Common myeloid progenitor, CD34-positive (primary cell): ENCODE results near the gene PLA2G4A.
"Not testable (repeated sequence)": the region's sequence is repeated elsewhere in the genome, so short reads cannot be mapped to it uniquely, and the experiment has no call there.

Experiments used
- CTCF ChIA-PET: fragments of 350-600 bp; sonication (Branson Sonifier 250); formaldehyde crosslinking; loops from one replicate; lab custom pipeline; 2021; ENCODE audit warnings: antibody characterized with exemption; lab: Charles Lee
- POLR2A ChIA-PET: fragments of 350-600 bp; sonication (Branson Sonifier 250); formaldehyde crosslinking; loops from one replicate; lab custom pipeline; 2021; ENCODE audit warnings: antibody characterized with exemption; lab: Charles Lee
- DNase-seq, 3 donors: peaks; one replicate each; pipeline versions ENCODE4 v3.0.0 to v3.0.0-alpha.2; 2013
- H3K27ac ChIP-seq, 2 experiments: 1 replicate in 1 of 2; 2 replicates in 1 of 2; pipeline ENCODE4 v1.7.0; 2013; ENCODE audit warnings: inconsistent platforms in 2 of 2, low read length in 2 of 2, mild to moderate bottlenecking in 2 of 2, low read depth in 1 of 2, moderate library complexity in 1 of 2; ENCODE audit not compliant: severe bottlenecking in 2 of 2, insufficient read depth in 1 of 2, poor library complexity in 1 of 2
- H3K27me3 ChIP-seq, 5 experiments: replicated peaks in 2 of 5; 1 replicate in 3 of 5; 2 replicates in 2 of 5; pipeline versions ENCODE4 v1.6.1 to v1.7.0; 2013; ENCODE audit warnings: low read length in 4 of 5, mild to moderate bottlenecking in 2 of 5, moderate library complexity in 2 of 5, inconsistent platforms in 1 of 5; ENCODE audit not compliant: insufficient read depth in 5 of 5, control insufficient read depth in 4 of 5
- H3K36me3 ChIP-seq, 4 experiments: 1 replicate in 2 of 4; 2 replicates in 2 of 4; pipeline versions ENCODE4 v1.6.1 to v1.7.0; 2013; ENCODE audit warnings: low read length in 3 of 4, control low read depth in 1 of 4, mild to moderate bottlenecking in 1 of 4; ENCODE audit not compliant: control insufficient read depth in 4 of 4, insufficient read depth in 4 of 4
- H3K4me1 ChIP-seq, 4 experiments: 1 replicate in 3 of 4; 2 replicates in 1 of 4; pipeline versions ENCODE4 v1.6.1 to v1.7.1; 2013; ENCODE audit warnings: low read length in 3 of 4, mild to moderate bottlenecking in 3 of 4, control low read depth in 1 of 4, inconsistent platforms in 1 of 4, moderate library complexity in 1 of 4; ENCODE audit not compliant: control insufficient read depth in 4 of 4, insufficient read depth in 4 of 4; ENCODE audit errors: control extremely low read depth in 1 of 4
- H3K4me3 ChIP-seq, 7 experiments: 1 replicate in 4 of 7; 2 replicates in 3 of 7; pipeline versions ENCODE4 v1.5.1 to v1.7.0; 2013; ENCODE audit warnings: mild to moderate bottlenecking in 7 of 7, low read length in 6 of 7, moderate library complexity in 6 of 7, inconsistent platforms in 2 of 7, low read depth in 2 of 7, control low read depth in 1 of 7; ENCODE audit not compliant: insufficient read depth in 4 of 7, control insufficient read depth in 1 of 7; ENCODE audit errors: extremely low read depth in 1 of 7
- H3K9me3 ChIP-seq, 5 experiments: 1 replicate in 4 of 5; 2 replicates in 1 of 5; pipeline versions ENCODE4 v1.6.1 to v1.7.1; 2013; ENCODE audit warnings: low read length in 4 of 5, mild to moderate bottlenecking in 2 of 5, inconsistent platforms in 1 of 5, low read depth in 1 of 5, moderate library complexity in 1 of 5; ENCODE audit not compliant: control insufficient read depth in 4 of 5, insufficient read depth in 2 of 5; ENCODE audit errors: control extremely low read depth in 1 of 5
- WGBS: methylation state at CpG from one replicate; pipeline ENCODE4 v1.1.5; 2013; ENCODE audit not compliant: insufficient coverage; 5-methylcytosine and 5-hydroxymethylcytosine counted together

The PLA2G4A gene

DNA sequence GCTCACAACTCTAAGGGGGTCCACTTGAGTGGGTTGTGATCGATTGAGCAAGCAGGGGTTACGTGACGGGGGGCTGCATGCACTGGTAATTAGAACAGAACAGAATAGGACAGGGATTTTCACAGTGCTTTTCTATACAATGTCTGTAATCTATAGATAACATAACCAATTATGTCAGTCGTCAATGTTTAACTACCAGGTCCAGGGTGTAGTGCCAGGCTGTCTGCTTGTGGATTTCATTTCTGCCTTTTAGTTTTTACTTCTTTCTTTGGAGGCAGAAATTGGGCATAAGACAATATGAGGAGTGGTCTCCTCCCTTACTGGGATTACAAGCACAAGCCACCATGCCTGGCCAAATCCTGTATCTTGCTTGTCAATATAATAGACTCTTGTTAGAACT, 94.1 kb downstream of the PLA2G4A start:
- DNase-seq, CTCF ChIA-PET, H3K9me3 ChIP-seq, POLR2A ChIA-PET, H3K27ac ChIP-seq, H3K4me3 ChIP-seq, H3K27me3 ChIP-seq: not testable (repeated sequence)
- Histone ChIP-seq H3K4me1 (peaks cover 0 to 16% (median 6%) of the 10 kb centered on the region in 4 experiments), H3K36me3 (peaks cover 2 to 18% (median 10%) of the 10 kb centered on the region in 4 experiments)
- 100% methylated on average over 1 of the region's 4 CpGs for WGBS

DNA sequence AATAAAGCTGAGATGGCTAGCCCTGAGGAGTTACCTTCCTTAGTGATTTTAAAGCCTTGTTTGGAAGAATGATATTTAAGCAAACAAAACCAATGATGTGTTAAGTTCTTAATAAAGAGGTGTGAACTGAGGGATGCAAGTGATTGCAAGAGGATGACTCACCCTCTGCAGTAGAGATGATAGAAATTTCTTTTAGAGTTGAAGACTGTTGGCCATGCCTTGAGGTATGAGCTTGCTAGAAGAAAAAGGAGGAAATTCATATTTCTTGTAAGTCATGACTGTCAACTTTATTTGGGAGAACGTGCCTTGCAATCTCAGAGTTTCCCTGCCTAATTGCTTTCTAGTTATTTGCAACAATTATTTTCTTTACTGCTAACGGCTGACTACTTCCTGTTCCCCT, 94.7 kb downstream of the PLA2G4A start:
- CTCF ChIA-PET, result interaction anchor here (1.3 to 1.8 kb wide), 2 partner anchors 8 to 12 kb away, joined by 3 read pairs; no protein-coding TSS in a partner anchor

DNA sequence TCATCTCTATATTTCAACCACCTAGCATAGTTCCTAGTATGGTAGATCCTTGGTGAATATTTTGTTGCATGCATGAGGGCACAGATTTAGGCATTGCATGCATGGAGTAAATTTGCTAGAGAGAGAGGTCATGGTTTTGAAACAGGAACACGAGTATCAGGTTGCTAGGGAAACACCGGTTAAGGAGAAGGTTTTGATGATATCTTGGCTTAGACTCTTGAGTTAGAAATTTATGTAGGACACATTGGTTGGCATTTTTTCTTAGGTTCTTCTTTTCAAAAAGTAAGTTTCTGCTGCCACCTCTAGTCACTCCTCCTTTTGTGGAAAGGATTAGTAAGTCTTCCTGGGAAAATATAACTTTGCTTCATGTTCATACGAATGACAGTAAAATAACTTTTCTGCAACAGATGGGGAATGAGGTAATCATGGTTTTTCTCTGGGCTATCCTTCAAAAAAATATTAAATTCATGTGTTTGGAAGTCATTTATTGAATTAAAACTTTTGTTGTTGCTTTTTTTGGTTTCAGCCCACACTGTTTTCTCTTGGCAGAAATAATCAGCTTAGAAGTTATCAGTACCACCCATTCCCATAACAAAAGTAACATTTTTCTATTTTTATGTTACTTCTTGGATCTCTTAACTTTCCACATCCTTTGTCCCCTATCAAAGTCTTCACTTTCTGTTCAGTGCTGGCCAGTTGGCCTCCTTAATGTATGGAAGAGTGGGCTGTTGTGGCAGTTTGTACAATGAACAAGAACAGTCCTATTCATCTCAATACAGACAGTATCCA, 97.3 kb downstream of the PLA2G4A start:
- peaks cover 0 to 14% (median 6%) of the 10 kb centered on the region in 4 experiments for H3K4me1 ChIP-seq
- CTCF ChIA-PET, result no interaction called here
- peak; percentile 59 to 85 (median 76) for DNase-seq
- no peaks in the 10 kb centered on the region for H3K27me3 ChIP-seq
- H3K9me3 ChIP-seq, result peaks cover 0 to 3% (median 0%) of the 10 kb centered on the region in 5 experiments
- WGBS, result 0% methylated on average over 2 of the region's 3 CpGs
- H3K36me3 ChIP-seq, result peaks cover 3 to 11% (median 8%) of the 10 kb centered on the region in 4 experiments
- POLR2A ChIA-PET, result interaction anchor here (0.6 kb wide), 1 partner anchor 114 kb away, joined by 3 read pairs; no protein-coding TSS in a partner anchor
- no peak overlapping the region for H3K4me3 ChIP-seq
- peak overlapping the region; percentile 1 to 49 for H3K27ac ChIP-seq

More for the DNA sequence above, 94.7 kb downstream of the PLA2G4A start:
- DNase-seq, result peak in 2 of 3 donors; percentile 34 to 44
- H3K4me1 ChIP-seq, result peaks cover 0 to 16% (median 6%) of the 10 kb centered on the region in 4 experiments
- H3K27me3 ChIP-seq, result no peaks in the 10 kb centered on the region
- H3K36me3 ChIP-seq, result peaks cover 0 to 18% (median 11%) of the 10 kb centered on the region in 4 experiments
- 60% methylated on average over 1 of the region's 2 CpGs for WGBS
- H3K9me3 ChIP-seq, result peaks cover 0 to 3% (median 0%) of the 10 kb centered on the region in 5 experiments
- POLR2A ChIA-PET, result no interaction called here
- no peak overlapping the region for H3K27ac ChIP-seq
- no peak overlapping the region for H3K4me3 ChIP-seq

DNA sequence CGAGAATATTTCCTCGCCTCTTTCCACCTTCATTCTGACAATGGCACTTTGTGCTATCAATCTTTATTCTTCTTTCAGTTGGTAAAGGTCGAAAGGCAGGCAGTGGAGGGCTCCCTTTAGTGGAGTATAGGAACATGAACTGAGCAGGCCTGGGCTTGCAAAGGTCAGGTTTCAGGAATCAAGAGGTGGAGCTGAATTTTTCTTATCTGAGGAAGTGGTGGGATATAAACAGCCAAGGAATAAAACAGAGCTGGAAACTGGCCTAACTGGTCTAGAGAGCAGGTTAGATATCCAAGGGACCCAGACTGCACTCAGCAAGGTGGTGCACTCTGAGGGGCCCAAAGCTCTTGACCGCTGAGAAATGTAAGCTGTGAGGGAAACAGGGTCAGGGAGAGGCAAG, 99.1 kb downstream of the PLA2G4A start:
- Histone ChIP-seq H3K4me3 (no peak overlapping the region), H3K9me3 (peaks cover 0 to 1% (median 0%) of the 10 kb centered on the region in 5 experiments), H3K27me3 (no peaks in the 10 kb centered on the region), H3K36me3 (peaks cover 5 to 11% (median 6%) of the 10 kb centered on the region in 4 experiments), H3K4me1 (peaks cover 0 to 13% (median 6%) of the 10 kb centered on the region in 4 experiments), H3K27ac (no peak overlapping the region)
- no peak for DNase-seq
- POLR2A ChIA-PET, result no interaction called here
- CTCF ChIA-PET, result interaction anchor here (1.2 kb wide), 2 partner anchors 22 to 323 kb away, joined by 3 read pairs; no protein-coding TSS in a partner anchor
- 98% methylated on average over 4 of the region's 4 CpGs for WGBS

DNA sequence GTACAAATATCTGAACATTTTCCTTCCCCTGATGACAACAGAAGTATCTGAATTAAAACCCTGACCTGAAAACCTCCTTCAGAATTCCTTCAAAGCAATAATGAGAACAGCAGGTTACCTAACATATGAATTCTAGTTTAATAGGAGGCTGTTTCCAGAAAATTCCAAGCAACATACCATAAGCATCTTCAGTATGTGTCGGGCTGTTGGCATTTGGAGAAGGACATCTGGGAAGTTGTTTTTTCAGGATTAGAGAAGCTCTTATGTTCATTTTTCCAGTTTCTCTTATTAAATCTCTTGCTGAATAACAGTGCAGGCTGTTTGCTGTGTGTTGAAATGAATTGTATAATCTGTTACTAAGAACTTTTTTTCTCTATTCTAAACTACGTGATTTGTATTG, 101.5 kb downstream of the PLA2G4A start:
- Histone ChIP-seq H3K27me3 (no peaks in the 10 kb centered on the region), H3K4me1 (peaks cover 0 to 12% (median 6%) of the 10 kb centered on the region in 4 experiments), H3K9me3 (no peaks in the 10 kb centered on the region), H3K4me3 (no peak overlapping the region), H3K27ac (no peak overlapping the region), H3K36me3 (peaks cover 7 to 14% (median 11%) of the 10 kb centered on the region in 4 experiments)
- POLR2A ChIA-PET, result interaction anchor here (0.7 kb wide), 1 partner anchor 24 kb away, joined by 3 read pairs; no protein-coding TSS in a partner anchor
- DNase-seq, result no peak
- WGBS, result no CpG with 5 or more reads among the region's 2 CpGs
- CTCF ChIA-PET, result no interaction called here

DNA sequence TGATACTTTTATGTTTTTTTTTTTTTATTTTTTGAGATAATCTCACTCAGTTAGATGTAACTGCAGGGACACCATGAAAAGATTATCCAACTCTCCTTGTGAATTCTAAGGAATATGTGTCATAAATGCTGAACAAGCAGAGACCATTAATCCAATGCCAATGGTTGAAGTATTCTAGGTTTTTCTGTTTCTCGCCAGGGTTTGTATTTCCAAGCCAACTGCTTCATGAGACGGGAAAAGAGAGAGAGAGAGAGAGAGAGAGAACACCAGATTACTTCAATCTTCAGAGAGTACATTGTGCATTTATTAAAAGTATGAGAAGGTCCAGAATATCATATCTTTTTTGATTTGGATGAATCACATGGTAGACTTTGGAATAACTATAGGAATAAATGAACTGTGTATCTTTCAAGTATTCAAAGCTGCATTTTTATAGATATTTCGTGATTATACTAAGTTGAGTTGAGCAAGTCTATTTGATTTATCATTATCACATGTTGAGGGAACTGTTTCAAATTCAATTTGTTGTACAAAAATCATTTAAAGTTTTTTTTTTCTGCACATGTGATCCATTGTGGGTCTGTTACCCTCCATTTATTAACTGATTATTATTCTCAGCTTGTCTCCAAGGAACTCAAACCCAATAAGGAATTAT, 108.4 kb downstream of the PLA2G4A start:
- CTCF ChIA-PET, result interaction anchor here (1.0 to 1.2 kb wide), 2 partner anchors 11 to 115 kb away, joined by 3 to 6 read pairs; no protein-coding TSS in a partner anchor
- 100% methylated on average over 2 of the region's 3 CpGs for WGBS

More for the DNA sequence above, 108.4 kb downstream of the PLA2G4A start:
- H3K4me1 ChIP-seq, result no peaks in the 10 kb centered on the region
- H3K27me3 ChIP-seq, result no peaks in the 10 kb centered on the region
- H3K27ac ChIP-seq, result no peak overlapping the region
- peaks cover 6 to 33% (median 21%) of the 10 kb centered on the region in 4 experiments for H3K36me3 ChIP-seq
- no peak for DNase-seq
- H3K4me3 ChIP-seq, result no peak overlapping the region
- POLR2A ChIA-PET, result no interaction called here
- H3K9me3 ChIP-seq, result no peaks in the 10 kb centered on the region
